ENCODE data around the gene RRP1.

Gene RRP1

GRCh38 chr21:43812957-43813655, 23.7 kb downstream of the RRP1 start:
- DNase-seq = no peak
- H3K27me3 Mint-ChIP-seq (ENCODE audit: low read depth, poor library complexity) = peaks cover 13% of the 10 kb centered on the region
- H3K27ac Mint-ChIP-seq = no peak overlapping the region
- H3K36me3 Mint-ChIP-seq (ENCODE audit: low read depth) = peaks cover under 1% of the 10 kb centered on the region
- H3K9me3 Mint-ChIP-seq = no peaks in the 10 kb centered on the region
- peaks cover 26% of the 10 kb centered on the region for H3K4me1 Mint-ChIP-seq
- H3K4me3 Mint-ChIP-seq = no peak overlapping the region
- TF ChIP-seq CTCF (IDR thresholded peaks at IDR 0.05) = no peak

GRCh38 chr21:43813656-43813980, 24.2 kb downstream of the RRP1 start:
- H3K27ac Mint-ChIP-seq = no peak overlapping the region
- H3K4me1 Mint-ChIP-seq = peaks cover 26% of the 10 kb centered on the region
- H3K27me3 Mint-ChIP-seq (ENCODE audit: low read depth, poor library complexity) = peaks cover 14% of the 10 kb centered on the region
- H3K9me3 Mint-ChIP-seq = peaks cover 4% of the 10 kb centered on the region
- H3K4me3 Mint-ChIP-seq = no peak overlapping the region
- peaks cover 5% of the 10 kb centered on the region for H3K36me3 Mint-ChIP-seq (ENCODE audit: low read depth)
- no peak for TF ChIP-seq CTCF (IDR thresholded peaks at IDR 0.05)
- no peak for DNase-seq

GRCh38 chr21:43814215-43815106, 25.1 kb downstream of the RRP1 start:
- Mint-ChIP-seq H3K4me3 (no peak overlapping the region), H3K4me1 (peaks cover 21% of the 10 kb centered on the region), H3K27me3 (ENCODE audit: low read depth, poor library complexity) (peaks cover 16% of the 10 kb centered on the region), H3K36me3 (ENCODE audit: low read depth) (peaks cover 11% of the 10 kb centered on the region), H3K9me3 (peaks cover 11% of the 10 kb centered on the region), H3K27ac (no peak overlapping the region)
- DNase-seq = no peak
- no peak for TF ChIP-seq CTCF (IDR thresholded peaks at IDR 0.05)

GRCh38 chr21:43815107-43815613, 25.8 kb downstream of the RRP1 start:
- no peak for TF ChIP-seq CTCF (IDR thresholded peaks at IDR 0.05)
- Mint-ChIP-seq H3K27ac (no peak overlapping the region), H3K27me3 (ENCODE audit: low read depth, poor library complexity) (peaks cover 16% of the 10 kb centered on the region), H3K4me1 (peaks cover 21% of the 10 kb centered on the region), H3K36me3 (ENCODE audit: low read depth) (peaks cover 16% of the 10 kb centered on the region), H3K9me3 (peaks cover 17% of the 10 kb centered on the region), H3K4me3 (no peak overlapping the region)
- no peak for DNase-seq

GRCh38 chr21:43815991-43816390, 26.6 kb downstream of the RRP1 start:
- TF ChIP-seq CTCF (IDR thresholded peaks at IDR 0.05) = no peak
- Mint-ChIP-seq H3K4me1 (peaks cover 21% of the 10 kb centered on the region), H3K27me3 (ENCODE audit: low read depth, poor library complexity) (peaks cover 16% of the 10 kb centered on the region), H3K9me3 (peaks cover 25% of the 10 kb centered on the region), H3K36me3 (ENCODE audit: low read depth) (peaks cover 24% of the 10 kb centered on the region), H3K27ac (no peak overlapping the region), H3K4me3 (no peak overlapping the region)
- DNase-seq = no peak

Data from nephron progenitor cell (in vitro differentiated cells).